Liver (tissue), 9 donors: ENCODE data around the gene GNLY. TPM values are rescaled to one million over a fixed set of nuclear protein-coding genes. Genes with fewer than 3 reads are reported as not detected.

Source experiments
- DNase-seq: peaks from one replicate; pipeline ENCODE4 v3.0.0-alpha.2; 2017; ENCODE audit warnings: low spot score
- H3K27ac ChIP-seq, 2 donors: one replicate each; pipeline ENCODE4 v1.7.0; 2013; ENCODE audit warnings: inconsistent platforms in 2 of 2, low read length in 2 of 2, control low read depth in 1 of 2, low read depth in 1 of 2, mild to moderate bottlenecking in 1 of 2
- H3K27me3 ChIP-seq, 4 donors: one replicate each; pipeline versions ENCODE4 v1.6.1 to v1.7.0; 2013; ENCODE audit warnings: low read length in 3 of 4, inconsistent platforms in 1 of 4, mild to moderate bottlenecking in 1 of 4, moderate library complexity in 1 of 4; ENCODE audit not compliant: control insufficient read depth in 4 of 4, insufficient read depth in 4 of 4
- H3K36me3 ChIP-seq, 4 donors: one replicate each; pipeline versions ENCODE4 v1.6.1 to v1.7.0; 2013; ENCODE audit warnings: low read length in 3 of 4, mild to moderate bottlenecking in 3 of 4, low read depth in 1 of 4, moderate library complexity in 1 of 4; ENCODE audit not compliant: control insufficient read depth in 4 of 4, insufficient read depth in 3 of 4
- H3K4me1 ChIP-seq, 4 donors: one replicate each; pipeline versions ENCODE4 v1.6.1 to v1.7.0; 2013; ENCODE audit warnings: low read length in 3 of 4, mild to moderate bottlenecking in 3 of 4, moderate library complexity in 1 of 4; ENCODE audit not compliant: control insufficient read depth in 4 of 4, insufficient read depth in 4 of 4
- H3K4me3 ChIP-seq, 3 donors: one replicate each; pipeline versions ENCODE4 v1.6.1 to v1.7.0; 2013; ENCODE audit warnings: low read length in 3 of 3, control low read depth in 1 of 3, low read depth in 1 of 3, mild to moderate bottlenecking in 1 of 3
- H3K9ac ChIP-seq, 2 donors: one replicate each; pipeline ENCODE4 v1.7.0; 2013; ENCODE audit warnings: low read length in 2 of 2, mild to moderate bottlenecking in 2 of 2, moderate library complexity in 2 of 2, control low read depth in 1 of 2, low read depth in 1 of 2
- H3K9me3 ChIP-seq, 4 donors: one replicate each; pipeline versions ENCODE4 v1.6.1 to v1.7.0; 2013; ENCODE audit warnings: low read length in 3 of 4; ENCODE audit not compliant: control insufficient read depth in 4 of 4
- EGR1 ChIP-seq, 2 donors: IDR thresholded peaks; 2 replicates each; pipeline ENCODE4 v1.6.1; 2016 to 2018; ENCODE audit warnings: antibody characterized with exemption in 2 of 2, low read depth in 2 of 2
- FOXA2 ChIP-seq: IDR thresholded peaks from 2 replicates; pipeline ENCODE4 v1.6.1; 2016; ENCODE audit warnings: antibody characterized with exemption
- GABPA ChIP-seq, 2 donors: IDR thresholded peaks in 1 of 2; conservative IDR thresholded peaks in 1 of 2; 2 replicates each; pipeline ENCODE4 v1.6.1; 2016; ENCODE audit warnings: antibody characterized with exemption in 2 of 2, mild to moderate bottlenecking in 1 of 2, moderate library complexity in 1 of 2
- HNF4G ChIP-seq: IDR thresholded peaks from 2 replicates; pipeline ENCODE4 v1.6.1; 2016; ENCODE audit warnings: antibody characterized with exemption
- JUND ChIP-seq, 2 donors: IDR thresholded peaks; 2 replicates each; pipeline ENCODE4 v1.6.1; 2016; ENCODE audit warnings: antibody characterized with exemption in 2 of 2
- NR2F2 ChIP-seq: IDR thresholded peaks from 2 replicates; pipeline ENCODE4 v1.6.1; 2016; ENCODE audit warnings: antibody characterized with exemption
- RAD21 ChIP-seq, 2 donors: IDR thresholded peaks; 2 replicates each; pipeline ENCODE4 v1.6.1; 2016; ENCODE audit warnings: antibody characterized with exemption in 2 of 2, mild to moderate bottlenecking in 2 of 2
- RXRA ChIP-seq, 2 donors: IDR thresholded peaks; 2 replicates each; pipeline ENCODE4 v1.6.1; 2017 to 2018; ENCODE audit warnings: antibody characterized with exemption in 2 of 2, mild to moderate bottlenecking in 1 of 2
- TAF1 ChIP-seq: conservative IDR thresholded peaks from 2 replicates; pipeline ENCODE4 v1.6.1; 2016; ENCODE audit warnings: antibody characterized with exemption, mild to moderate bottlenecking
- WGBS: extraction: QIAGEN DNeasy Blood & Tissue Kit; methylation state at CpG from one replicate; pipeline ENCODE4 v1.1.7; 2013; 5-methylcytosine and 5-hydroxymethylcytosine counted together
- polyA plus RNA-seq, 2 donors: library from polyadenylated mRNA; stranded (reverse) in 1 of 2; unstranded in 1 of 2; fragments of 200-250 nt in 1 of 2; fragments of >200 nt in 1 of 2; fragmentation: Nextera tagmentation in 1 of 2; extraction: Ambion mirVana in 1 of 2; gene quantifications; one replicate each; pipeline versions ENCODE4 v1.2.1 to v1.2.3, GENCODE V29; 2013 to 2015
- total RNA-seq, 2 donors: library from RNA; depleted of rRNA; stranded (reverse); fragments of >200 nt; gene quantifications; one replicate each; pipeline ENCODE4 v1.2.3, GENCODE V29; 2014
- TF ChIP-seq, protein P1 (sequence below): IDR thresholded peaks from 2 replicates; pipeline ENCODE4 v1.6.1; 2016; ENCODE audit warnings: antibody characterized with exemption
- TF ChIP-seq, protein P2 (sequence below): IDR thresholded peaks from 2 replicates; pipeline ENCODE4 v1.6.1; 2016; ENCODE audit warnings: antibody characterized with exemption
- TF ChIP-seq, protein P3 (sequence below): IDR thresholded peaks from 2 replicates; pipeline ENCODE4 v1.6.1; 2016; ENCODE audit warnings: antibody characterized with exemption
- TF ChIP-seq, protein P4 (sequence below): fragments of 150-350 bp; IDR thresholded peaks from 2 replicates; pipeline ENCODE4 v1.5.1; 2017; ENCODE audit warnings: improper control_type of control experiment, low read depth, low read length; ENCODE audit not compliant: missing input control
- donor health status: healthy.
- donor health status: healthy.
- donor health status: healthy.
- donor health status: healthy.
- donor health status: healthy.

GNLY gene
- total and polyA plus RNA-seq, 4 donors, result 0.75 to 4.8 (median 1.3) TPM; not detected in 1

DNA sequence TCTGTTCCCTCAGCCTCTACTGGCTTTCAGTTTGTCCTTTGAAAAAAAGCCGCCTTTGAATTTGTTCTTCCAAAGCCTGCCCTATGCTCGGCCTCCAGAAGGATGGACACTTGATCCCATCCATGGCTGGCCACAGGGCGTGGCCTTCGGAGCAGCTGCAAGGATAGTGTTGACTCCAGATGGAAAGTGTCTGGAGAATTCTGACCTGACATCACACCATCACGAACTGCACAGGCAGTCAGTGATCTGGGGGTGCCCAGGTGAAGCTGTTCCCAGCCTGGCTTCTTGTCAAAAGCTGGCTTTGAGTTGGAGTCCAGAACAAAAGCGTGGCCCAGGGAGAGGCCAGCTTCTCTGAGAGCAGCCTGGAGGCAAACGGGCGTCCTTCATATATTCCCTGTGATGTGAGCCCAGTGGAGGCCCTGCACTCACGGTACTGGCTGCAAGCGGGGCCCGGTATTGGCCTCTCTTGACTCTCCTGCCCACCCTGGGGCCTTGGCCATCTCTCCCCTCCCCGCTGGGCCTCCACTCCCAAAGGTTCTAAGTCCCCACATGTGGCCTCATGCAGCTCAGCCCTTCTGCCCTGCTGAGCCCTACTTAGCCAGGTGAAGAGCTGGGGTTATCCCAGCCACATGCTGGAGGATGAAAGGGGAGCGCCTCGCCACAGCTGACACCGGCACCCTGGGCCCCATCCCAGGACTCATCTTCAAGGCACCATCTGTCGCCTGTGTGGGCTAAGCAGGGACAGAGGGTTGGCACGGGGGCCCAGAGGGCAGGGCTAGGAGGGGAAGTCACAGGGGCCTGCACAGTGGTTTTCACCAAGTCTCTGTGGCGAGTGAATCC, 39.2 kb downstream of the GNLY start:
- no peak overlapping the region for H3K4me3 ChIP-seq
- H3K9me3 ChIP-seq, result no peaks in the 10 kb centered on the region
- DNase-seq, result no peak
- TF ChIP-seq HNF4G (no peak), EGR1 (IDR thresholded peaks at IDR 0.05; ENCODE audit: low read depth in 2 of 2) (no peak)
- TF ChIP-seq, protein P1, sequence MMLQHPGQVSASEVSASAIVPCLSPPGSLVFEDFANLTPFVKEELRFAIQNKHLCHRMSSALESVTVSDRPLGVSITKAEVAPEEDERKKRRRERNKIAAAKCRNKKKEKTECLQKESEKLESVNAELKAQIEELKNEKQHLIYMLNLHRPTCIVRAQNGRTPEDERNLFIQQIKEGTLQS, result no peak
- peaks cover 0 to 15% (median 5%) of the 10 kb centered on the region in 4 donors for H3K4me1 ChIP-seq
- no peaks in the 10 kb centered on the region for H3K27me3 ChIP-seq
- no peak overlapping the region for H3K27ac ChIP-seq
- no peak overlapping the region for H3K9ac ChIP-seq
- H3K36me3 ChIP-seq, result no peaks in the 10 kb centered on the region
- 94% methylated on average over 18 of the region's 18 CpGs for WGBS

DNA sequence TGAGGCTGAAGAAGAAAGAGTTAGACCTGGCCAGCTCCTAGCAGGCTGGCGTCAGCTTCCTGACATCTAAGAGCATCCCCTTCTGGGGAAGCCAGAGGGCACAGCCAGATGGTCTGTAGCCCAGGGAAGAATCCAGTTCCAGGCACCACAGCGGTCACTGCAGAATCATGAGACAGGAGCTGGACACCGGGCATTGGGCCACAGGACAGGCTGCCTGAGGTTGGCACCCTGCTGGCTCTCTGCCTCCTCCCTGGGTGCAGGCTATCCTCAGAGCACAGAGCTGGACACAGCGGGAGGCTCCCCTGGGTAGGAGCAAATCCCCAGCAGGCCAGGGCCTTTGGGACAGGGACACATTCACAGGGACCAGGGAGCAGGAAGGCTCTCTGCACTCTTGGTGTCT, 39.9 kb downstream of the GNLY start:
- DNase-seq, result no peak
- peaks cover 0 to 11% (median 2%) of the 10 kb centered on the region in 4 donors for H3K4me1 ChIP-seq
- no peaks in the 10 kb centered on the region for H3K27me3 ChIP-seq
- H3K9ac ChIP-seq, result no peak overlapping the region
- no peaks in the 10 kb centered on the region for H3K36me3 ChIP-seq
- WGBS, result 98% methylated on average over 4 of the region's 4 CpGs
- no peak overlapping the region for H3K27ac ChIP-seq
- no peaks in the 10 kb centered on the region for H3K9me3 ChIP-seq
- TF ChIP-seq RXRA (IDR thresholded peaks at IDR 0.05), result no peak
- TF ChIP-seq, protein P2, sequence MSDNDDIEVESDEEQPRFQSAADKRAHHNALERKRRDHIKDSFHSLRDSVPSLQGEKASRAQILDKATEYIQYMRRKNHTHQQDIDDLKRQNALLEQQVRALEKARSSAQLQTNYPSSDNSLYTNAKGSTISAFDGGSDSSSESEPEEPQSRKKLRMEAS, result no peak
- no peak overlapping the region for H3K4me3 ChIP-seq

DNA sequence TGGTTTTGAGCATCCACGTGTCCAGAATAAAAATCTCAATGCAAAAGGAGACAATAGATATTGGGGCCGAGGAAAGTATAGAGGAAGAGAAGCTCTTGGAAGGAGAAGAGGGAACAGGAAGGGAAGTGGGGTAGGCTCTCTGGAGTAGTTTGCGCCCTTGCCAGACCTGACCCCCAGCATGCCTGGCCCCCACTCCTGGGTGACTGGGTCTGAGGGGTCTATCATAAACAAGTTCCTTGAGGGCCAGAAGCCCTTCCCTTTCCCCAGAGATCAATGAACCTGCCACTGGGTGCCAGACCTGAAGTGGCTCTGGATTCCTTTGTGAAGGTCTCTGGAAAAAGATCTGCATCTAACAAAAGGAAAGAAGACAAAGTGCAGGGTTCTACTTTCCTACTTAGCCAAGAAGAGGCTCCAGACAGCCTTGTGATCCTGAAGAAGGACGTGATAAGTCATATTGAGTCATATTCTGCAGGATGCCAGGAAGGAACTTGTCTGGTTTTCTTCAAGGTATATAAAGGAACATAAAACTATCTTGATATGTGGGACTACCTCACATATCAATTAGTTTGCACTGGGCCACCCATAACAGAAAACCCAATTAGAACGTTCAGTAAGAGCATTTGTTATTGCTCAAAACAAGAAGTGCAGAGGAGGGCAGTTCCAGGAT, 40.9 kb downstream of the GNLY start:
- H3K36me3 ChIP-seq, result no peaks in the 10 kb centered on the region
- WGBS, result 85% methylated on average over 5 of the region's 5 CpGs
- no peaks in the 10 kb centered on the region for H3K9me3 ChIP-seq
- DNase-seq, result no peak
- no peak overlapping the region for H3K4me3 ChIP-seq
- TF ChIP-seq GABPA (IDR thresholded peaks at IDR 0.05 in 1 of 2, conservative IDR thresholded peaks at IDR 0.05 in 1 of 2) (no peak), RAD21 (IDR thresholded peaks at IDR 0.05) (no peak), TAF1 (no peak), NR2F2 (no peak), FOXA2 (no peak), JUND (IDR thresholded peaks at IDR 0.05) (no peak)
- TF ChIP-seq, protein P3, sequence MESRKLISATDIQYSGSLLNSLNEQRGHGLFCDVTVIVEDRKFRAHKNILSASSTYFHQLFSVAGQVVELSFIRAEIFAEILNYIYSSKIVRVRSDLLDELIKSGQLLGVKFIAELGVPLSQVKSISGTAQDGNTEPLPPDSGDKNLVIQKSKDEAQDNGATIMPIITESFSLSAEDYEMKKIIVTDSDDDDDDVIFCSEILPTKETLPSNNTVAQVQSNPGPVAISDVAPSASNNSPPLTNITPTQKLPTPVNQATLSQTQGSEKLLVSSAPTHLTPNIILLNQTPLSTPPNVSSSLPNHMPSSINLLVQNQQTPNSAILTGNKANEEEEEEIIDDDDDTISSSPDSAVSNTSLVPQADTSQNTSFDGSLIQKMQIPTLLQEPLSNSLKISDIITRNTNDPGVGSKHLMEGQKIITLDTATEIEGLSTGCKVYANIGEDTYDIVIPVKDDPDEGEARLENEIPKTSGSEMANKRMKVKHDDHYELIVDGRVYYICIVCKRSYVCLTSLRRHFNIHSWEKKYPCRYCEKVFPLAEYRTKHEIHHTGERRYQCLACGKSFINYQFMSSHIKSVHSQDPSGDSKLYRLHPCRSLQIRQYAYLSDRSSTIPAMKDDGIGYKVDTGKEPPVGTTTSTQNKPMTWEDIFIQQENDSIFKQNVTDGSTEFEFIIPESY, result no peak
- TF ChIP-seq, protein P2, result no peak
- TF ChIP-seq, protein P4, sequence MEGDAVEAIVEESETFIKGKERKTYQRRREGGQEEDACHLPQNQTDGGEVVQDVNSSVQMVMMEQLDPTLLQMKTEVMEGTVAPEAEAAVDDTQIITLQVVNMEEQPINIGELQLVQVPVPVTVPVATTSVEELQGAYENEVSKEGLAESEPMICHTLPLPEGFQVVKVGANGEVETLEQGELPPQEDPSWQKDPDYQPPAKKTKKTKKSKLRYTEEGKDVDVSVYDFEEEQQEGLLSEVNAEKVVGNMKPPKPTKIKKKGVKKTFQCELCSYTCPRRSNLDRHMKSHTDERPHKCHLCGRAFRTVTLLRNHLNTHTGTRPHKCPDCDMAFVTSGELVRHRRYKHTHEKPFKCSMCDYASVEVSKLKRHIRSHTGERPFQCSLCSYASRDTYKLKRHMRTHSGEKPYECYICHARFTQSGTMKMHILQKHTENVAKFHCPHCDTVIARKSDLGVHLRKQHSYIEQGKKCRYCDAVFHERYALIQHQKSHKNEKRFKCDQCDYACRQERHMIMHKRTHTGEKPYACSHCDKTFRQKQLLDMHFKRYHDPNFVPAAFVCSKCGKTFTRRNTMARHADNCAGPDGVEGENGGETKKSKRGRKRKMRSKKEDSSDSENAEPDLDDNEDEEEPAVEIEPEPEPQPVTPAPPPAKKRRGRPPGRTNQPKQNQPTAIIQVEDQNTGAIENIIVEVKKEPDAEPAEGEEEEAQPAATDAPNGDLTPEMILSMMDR, result no peak
- H3K27me3 ChIP-seq, result no peaks in the 10 kb centered on the region
- no peak overlapping the region for H3K27ac ChIP-seq
- H3K4me1 ChIP-seq, result peaks cover 0 to under 1% (median under 1%) of the 10 kb centered on the region in 4 donors
- no peak overlapping the region for H3K9ac ChIP-seq
